IPS DF 6.9 (cell line): ENCODE results near the gene KRT6A.

Experiments used
- DNase-seq: peaks from one replicate; pipeline ENCODE4 v3.0.0-alpha.2; 2013; ENCODE audit warnings: low read depth, low spot score
- H3K27ac ChIP-seq: one replicate; pipeline ENCODE4 v1.5.1; 2013; ENCODE audit warnings: low read length, control low read depth
- H3K27me3 ChIP-seq: 2 replicates; pipeline ENCODE4 v1.6.1; 2013; ENCODE audit warnings: mild to moderate bottlenecking, low read length; ENCODE audit not compliant: control insufficient read depth, insufficient read depth
- H3K36me3 ChIP-seq: 2 replicates; pipeline ENCODE4 v1.6.1; 2013; ENCODE audit warnings: low read length; ENCODE audit not compliant: control insufficient read depth, insufficient read depth
- H3K4me1 ChIP-seq: 2 replicates; pipeline ENCODE4 v1.6.1; 2013; ENCODE audit warnings: low read length; ENCODE audit not compliant: control insufficient read depth, insufficient read depth
- H3K4me3 ChIP-seq: 2 replicates; pipeline ENCODE4 v1.5.1; 2013; ENCODE audit warnings: mild to moderate bottlenecking, low read length
- H3K9me3 ChIP-seq: 2 replicates; pipeline ENCODE4 v1.6.1; 2013; ENCODE audit warnings: low read length, inconsistent platforms; ENCODE audit not compliant: control insufficient read depth, insufficient read depth
- WGBS: extraction: QIAGEN DNeasy Blood & Tissue Kit; methylation state at CpG from one replicate; pipeline ENCODE4 v1.1.7; 2013; ENCODE audit warnings: mixed read lengths, missing lambda C conversion rate; ENCODE audit not compliant: insufficient read length, insufficient coverage; 5-methylcytosine and 5-hydroxymethylcytosine counted together

KRT6A gene

DNA sequence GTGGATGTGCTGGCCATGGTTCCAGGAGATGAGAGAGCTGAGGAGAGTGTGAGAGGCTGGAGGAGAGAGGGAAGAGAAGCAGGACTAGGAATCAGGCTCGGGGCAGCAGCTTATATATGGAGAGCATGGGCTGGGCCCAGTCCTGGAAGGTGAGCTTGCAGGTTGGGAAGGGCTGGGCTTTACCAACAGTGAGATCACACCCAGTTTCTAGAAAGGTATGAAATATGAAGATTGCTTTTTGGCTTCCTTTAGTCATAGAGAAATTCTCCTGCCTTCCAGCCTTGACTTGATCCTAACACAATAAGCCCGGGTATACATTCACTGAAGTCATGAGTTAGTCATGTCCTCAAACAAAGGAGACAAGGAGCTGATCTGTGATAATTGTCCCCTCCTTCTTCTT is at the start of gene KRT6A:
Gene KRT6A (minus strand): TSS at position 86 of the 400 bp plus-strand sequence. CDS start 69 bp downstream, at position 17.
- Histone ChIP-seq H3K9me3 (no peaks in the 10 kb centered on the region), H3K27me3 (no peaks in the 10 kb centered on the region), H3K4me3 (no peak within 1 kb of the TSS), H3K36me3 (no peaks in the 10 kb centered on the region), H3K4me1 (peaks cover 13% of the 10 kb centered on the region), H3K27ac (no peak within 1 kb of the TSS)
- no peak for DNase-seq
- WGBS: no CpG with 5 or more reads among the region's 2 CpGs

DNA sequence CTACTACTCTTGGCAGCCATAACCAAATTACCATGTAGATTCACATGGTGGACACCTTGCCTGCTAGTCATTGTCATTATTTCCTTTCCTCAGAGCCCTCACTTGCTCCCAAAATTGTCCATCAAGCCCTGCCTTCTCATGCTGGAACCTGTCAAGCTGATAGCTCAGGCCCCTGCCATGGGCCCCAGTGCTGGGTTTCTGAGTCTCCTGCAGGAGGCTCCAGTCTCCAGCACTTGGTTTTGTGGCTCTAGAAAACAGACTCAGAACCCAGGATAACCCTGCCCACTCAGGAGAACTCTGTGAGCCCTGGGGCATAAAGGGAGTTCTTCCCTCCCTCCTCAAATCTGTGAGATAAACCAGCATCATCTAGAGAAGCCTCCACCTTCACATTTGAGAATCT is 49.1 kb upstream of the KRT6A start:
- H3K36me3 ChIP-seq: no peaks in the 10 kb centered on the region
- no peaks in the 10 kb centered on the region for H3K9me3 ChIP-seq
- no peaks in the 10 kb centered on the region for H3K4me1 ChIP-seq
- DNase-seq: no peak
- H3K4me3 ChIP-seq: no peak overlapping the region
- H3K27me3 ChIP-seq: no peaks in the 10 kb centered on the region
- no peak overlapping the region for H3K27ac ChIP-seq

DNA sequence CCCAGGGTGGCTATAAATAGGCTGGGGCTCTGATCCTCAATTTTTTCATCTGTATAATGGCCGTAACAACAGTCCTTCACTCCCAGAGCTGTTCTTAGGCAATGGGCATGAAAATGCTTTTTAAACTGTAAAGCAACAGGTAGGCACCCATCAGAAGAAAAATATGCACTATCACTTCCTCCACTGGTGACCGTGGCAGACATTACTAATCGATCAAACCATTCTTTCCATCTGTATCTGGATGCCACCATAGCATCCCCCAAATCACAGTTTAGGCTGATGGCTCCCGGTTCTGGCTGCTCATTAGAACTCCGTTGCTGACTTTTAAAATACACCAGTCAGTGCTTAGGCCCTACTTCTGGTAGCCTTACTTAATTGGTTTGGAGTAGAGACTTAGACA is 48.7 kb upstream of the KRT6A start:
- Histone ChIP-seq H3K27ac (no peak overlapping the region), H3K36me3 (no peaks in the 10 kb centered on the region), H3K9me3 (no peaks in the 10 kb centered on the region), H3K4me3 (no peak overlapping the region), H3K27me3 (no peaks in the 10 kb centered on the region), H3K4me1 (no peaks in the 10 kb centered on the region)
- DNase-seq: no peak
- WGBS: no CpG with 5 or more reads among the region's 5 CpGs

- no peaks in the 10 kb centered on the region for H3K9me3 ChIP-seq
- no peaks in the 10 kb centered on the region for H3K27me3 ChIP-seq
- no peak for DNase-seq
- H3K36me3 ChIP-seq: no peaks in the 10 kb centered on the region
- H3K27ac ChIP-seq: no peak overlapping the region
- no CpG with 5 or more reads among the region's 7 CpGs for WGBS
- no peaks in the 10 kb centered on the region for H3K4me1 ChIP-seq
- H3K4me3 ChIP-seq: no peak overlapping the region
Measured at GRCh38 chr12:52540531-52540930, 47.5 kb upstream of the KRT6A start.

- Histone ChIP-seq H3K27me3 (no peaks in the 10 kb centered on the region), H3K9me3 (no peaks in the 10 kb centered on the region), H3K4me3 (no peak overlapping the region), H3K27ac (no peak overlapping the region), H3K4me1 (no peaks in the 10 kb centered on the region), H3K36me3 (no peaks in the 10 kb centered on the region)
- DNase-seq: no peak
- no CpG with 5 or more reads among the region's 3 CpGs for WGBS
Measured at GRCh38 chr12:52539821-52540173, 46.7 kb upstream of the KRT6A start.

DNA sequence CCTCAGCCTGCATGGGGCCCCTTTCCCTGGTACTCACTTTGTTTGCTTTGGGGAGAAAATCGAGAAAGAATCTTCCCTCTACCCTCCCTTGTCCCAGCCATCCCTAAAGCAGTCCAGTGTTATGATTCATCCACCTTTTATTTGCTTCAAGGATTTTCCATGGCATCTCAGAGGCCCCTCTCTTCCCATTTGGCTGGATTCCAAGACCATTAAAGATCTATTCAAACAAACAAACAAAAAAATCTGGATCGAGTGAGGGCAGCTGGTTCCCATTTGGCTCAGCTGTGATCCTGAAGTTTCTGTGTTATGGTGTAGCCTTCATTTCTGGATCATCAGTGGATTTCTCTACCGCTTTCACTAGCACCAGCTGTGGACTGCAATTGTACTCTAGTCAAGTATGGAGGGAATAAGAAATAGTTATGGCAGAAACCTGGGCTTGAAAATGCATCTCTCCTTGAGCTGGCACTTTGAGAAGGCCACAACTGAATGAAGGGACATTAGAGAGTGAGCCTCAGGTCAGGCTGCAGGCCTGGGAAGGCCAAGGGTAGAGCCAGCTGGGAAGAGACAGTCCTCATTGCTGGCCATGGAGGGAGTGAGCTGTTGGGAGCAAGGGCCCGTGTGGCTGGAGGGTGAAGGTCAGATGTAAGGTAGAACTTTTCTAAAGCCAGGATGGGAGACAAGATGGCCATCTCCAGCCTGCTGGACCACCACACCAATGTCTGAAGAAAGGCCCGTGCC is 46.2 kb upstream of the KRT6A start:
- DNase-seq: no peak

GRCh38 chr12:52537101-52537500 is 44.0 kb upstream of the KRT6A start:
- Histone ChIP-seq H3K9me3 (no peaks in the 10 kb centered on the region), H3K4me1 (no peaks in the 10 kb centered on the region), H3K27ac (no peak overlapping the region), H3K36me3 (no peaks in the 10 kb centered on the region), H3K27me3 (no peaks in the 10 kb centered on the region), H3K4me3 (no peak overlapping the region)
- whole genome bisulfite sequencing: no CpG with 5 or more reads among the region's 3 CpGs
- no peak for DNase-seq

More for the DNA sequence above, 46.2 kb upstream of the KRT6A start:
- Histone ChIP-seq H3K27me3 (no peaks in the 10 kb centered on the region), H3K9me3 (no peaks in the 10 kb centered on the region), H3K36me3 (no peaks in the 10 kb centered on the region), H3K4me3 (no peak overlapping the region), H3K4me1 (no peaks in the 10 kb centered on the region), H3K27ac (no peak overlapping the region)
- WGBS: no CpG with 5 or more reads among the region's 5 CpGs

DNA sequence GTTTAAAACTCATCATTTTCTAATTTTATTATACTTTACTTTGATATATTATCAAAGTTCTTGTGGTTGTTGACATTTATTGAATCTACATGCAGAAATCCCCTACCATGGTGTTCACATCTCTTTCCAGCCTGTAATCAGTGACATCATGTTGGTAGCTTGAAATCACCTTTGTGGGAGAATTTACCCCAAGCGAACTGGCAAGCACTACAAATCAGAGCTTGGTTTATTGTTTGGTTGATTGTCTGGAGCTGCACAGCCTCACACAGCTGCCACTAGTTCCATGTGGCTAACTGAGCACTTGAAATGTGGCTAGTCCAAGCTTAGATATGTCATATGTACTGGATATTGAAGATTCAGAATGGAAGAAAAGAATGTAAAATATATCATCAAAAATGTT is 42.5 kb upstream of the KRT6A start:
- H3K27ac ChIP-seq: no peak overlapping the region
- H3K4me1 ChIP-seq: no peaks in the 10 kb centered on the region
- H3K36me3 ChIP-seq: no peaks in the 10 kb centered on the region
- no CpG with 5 or more reads among the region's 1 CpG for whole genome bisulfite sequencing
- no peak for DNase-seq
- no peak overlapping the region for H3K4me3 ChIP-seq
- no peaks in the 10 kb centered on the region for H3K9me3 ChIP-seq
- H3K27me3 ChIP-seq: no peaks in the 10 kb centered on the region

- no peak for DNase-seq
- Histone ChIP-seq H3K27me3 (no peaks in the 10 kb centered on the region), H3K4me1 (no peaks in the 10 kb centered on the region), H3K27ac (no peak overlapping the region), H3K9me3 (no peaks in the 10 kb centered on the region), H3K4me3 (no peak overlapping the region), H3K36me3 (no peaks in the 10 kb centered on the region)
- no CpG with 5 or more reads among the region's 5 CpGs for WGBS
Measured at GRCh38 chr12:52534482-52534881, 41.4 kb upstream of the KRT6A start.

- Histone ChIP-seq H3K27ac (no peak overlapping the region), H3K27me3 (no peaks in the 10 kb centered on the region), H3K9me3 (no peaks in the 10 kb centered on the region), H3K4me1 (no peaks in the 10 kb centered on the region), H3K36me3 (no peaks in the 10 kb centered on the region), H3K4me3 (no peak overlapping the region)
- DNase-seq: no peak
- no CpG with 5 or more reads among the region's 10 CpGs for WGBS
Measured at GRCh38 chr12:52533686-52534470, 40.8 kb upstream of the KRT6A start.

DNA sequence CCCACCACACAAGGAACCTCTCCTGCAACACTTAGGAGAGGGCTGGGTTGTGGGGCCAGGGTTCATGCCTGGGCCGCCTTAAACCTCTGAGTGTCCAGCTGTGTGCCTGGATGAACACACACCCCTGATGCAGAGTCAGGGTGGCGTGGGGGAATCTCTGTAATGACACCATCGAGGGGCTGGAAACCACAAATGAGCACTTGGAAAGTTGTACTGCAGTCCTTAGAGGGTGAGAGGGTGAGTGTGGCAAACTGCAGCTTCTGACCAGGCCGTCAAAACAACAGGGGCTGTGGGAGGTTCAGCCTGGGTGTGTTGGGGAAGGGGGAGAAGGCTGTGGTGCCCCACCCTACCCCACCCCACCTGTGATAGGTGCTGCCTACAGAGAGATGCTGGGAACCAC is 39.6 kb upstream of the KRT6A start:
- H3K4me1 ChIP-seq: no peaks in the 10 kb centered on the region
- no peak overlapping the region for H3K27ac ChIP-seq
- no peak overlapping the region for H3K4me3 ChIP-seq
- no peak for DNase-seq
- WGBS: no CpG with 5 or more reads among the region's 4 CpGs
- no peaks in the 10 kb centered on the region for H3K36me3 ChIP-seq
- no peaks in the 10 kb centered on the region for H3K9me3 ChIP-seq
- no peaks in the 10 kb centered on the region for H3K27me3 ChIP-seq
